NCI-H1436 (cell line): Measurements from ENCODE around the gene PEAK3.

Experiments used
- DNase-seq: peaks from one replicate; lab custom pipeline; 2025; lab: John Stamatoyannopoulos, UW

The PEAK3 gene

DNA sequence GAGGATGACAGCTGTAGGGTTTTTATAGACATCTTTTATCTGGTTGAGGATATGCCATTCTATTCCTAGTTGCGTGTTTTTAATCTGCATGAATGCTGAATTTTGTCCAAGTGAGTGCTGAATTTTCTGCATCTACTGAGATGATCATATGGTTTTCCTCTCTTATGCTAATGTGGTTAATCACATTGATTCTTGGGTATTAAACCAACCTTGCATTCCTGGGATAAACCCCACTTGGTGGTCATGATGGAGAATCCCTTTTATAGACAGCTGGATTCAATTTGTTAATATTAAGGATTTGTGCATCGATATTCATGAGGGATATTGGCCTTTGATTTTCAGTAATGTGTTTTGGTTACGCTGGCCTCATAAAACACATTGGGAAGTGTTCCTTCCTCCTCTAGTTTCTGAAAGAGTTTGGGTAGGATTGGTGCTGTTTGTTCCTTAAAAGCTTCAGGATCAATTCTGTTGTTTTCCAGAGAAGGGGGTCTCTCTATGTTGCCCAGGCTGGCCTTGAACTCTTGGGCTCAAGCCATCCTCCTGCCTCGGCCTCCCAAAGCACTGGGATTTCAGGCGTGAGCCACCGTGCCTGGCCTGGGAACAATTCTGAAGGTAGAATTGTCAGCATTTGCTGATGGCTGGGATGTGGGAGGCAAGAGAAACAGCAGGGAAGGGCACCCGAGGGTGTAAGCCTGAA, 33.3 kb upstream of the PEAK3 start:
- DNase-seq, result no peak

DNA sequence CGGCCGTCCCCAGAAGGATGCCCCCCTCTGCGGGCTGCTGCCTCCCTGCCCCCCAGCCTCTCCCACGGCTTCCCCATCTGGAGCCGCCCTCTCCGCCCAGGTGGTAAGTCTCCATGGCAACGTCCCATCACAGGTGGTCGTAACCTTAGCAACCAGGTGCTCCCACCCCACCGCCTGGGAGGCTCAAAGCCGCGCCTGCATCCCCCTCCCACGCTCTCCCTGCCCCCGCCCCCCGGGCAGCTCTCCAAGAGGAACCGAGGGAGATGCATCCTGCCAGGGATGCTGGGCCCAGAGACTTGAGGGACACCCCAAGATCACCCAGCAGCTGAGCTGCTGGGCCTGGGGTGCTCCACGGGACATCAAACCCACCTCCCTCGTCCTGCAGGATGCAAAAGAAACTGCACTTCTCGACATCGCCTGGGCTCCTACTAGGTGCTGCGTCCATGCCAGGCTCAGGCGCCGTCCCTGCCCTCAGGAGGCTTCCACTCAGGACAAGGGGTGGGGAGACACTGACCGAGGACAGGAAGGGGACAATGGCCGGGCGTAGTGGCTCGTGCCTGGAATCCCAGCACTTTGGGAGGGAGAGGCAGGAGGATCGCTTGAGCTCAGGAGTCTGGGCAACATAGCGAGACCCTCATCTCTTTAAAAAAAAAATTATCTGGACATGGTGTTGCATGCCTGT, 31.0 kb upstream of the PEAK3 start:
- peak; percentile 42 for DNase-seq

GRCh38 chr19:2311093-2311492, 29.1 kb upstream of the PEAK3 start:
- DNase-seq, result no peak

- DNase-seq, result no peak
Measured at GRCh38 chr19:2309734-2310362, 27.9 kb upstream of the PEAK3 start.

- DNase-seq, result peak; percentile 20
Measured at GRCh38 chr19:2308114-2308556, 26.2 kb upstream of the PEAK3 start, which contains the start of gene LINGO3. Gene LINGO3 (minus strand): TSS chr19:2308154. CDS start chr19:2291776, 16,378 bp downstream.

GRCh38 chr19:2307518-2308012, 25.6 kb upstream of the PEAK3 start:
- DNase-seq, result no peak

- no peak for DNase-seq
Measured at GRCh38 chr19:2306971-2307370, 25.0 kb upstream of the PEAK3 start.

DNA sequence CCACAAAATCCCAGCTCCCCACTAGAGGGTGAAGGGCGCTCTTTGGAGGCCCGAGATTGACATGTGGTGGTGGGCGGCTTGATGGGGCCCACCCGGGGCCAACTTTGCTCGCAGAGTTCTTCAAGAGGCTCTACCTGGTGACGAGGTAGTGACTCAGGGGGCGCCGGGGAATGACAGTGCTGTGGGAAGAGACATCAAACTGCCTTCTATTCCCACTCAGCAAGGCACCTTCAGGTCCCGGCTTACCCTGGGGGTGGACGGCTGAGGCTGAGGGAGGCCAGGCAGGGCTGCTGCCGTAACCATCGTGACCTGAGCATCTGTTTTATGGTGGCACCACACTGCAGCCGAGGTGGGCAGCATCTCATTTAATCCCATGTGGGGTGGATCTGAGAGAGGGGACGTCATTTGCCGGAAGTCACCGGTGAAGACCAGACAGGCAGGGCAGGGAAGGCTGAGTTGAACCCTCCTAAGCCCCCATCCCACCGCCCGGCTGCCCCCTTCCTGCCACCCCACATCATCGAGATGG, 24.4 kb upstream of the PEAK3 start:
- no peak for DNase-seq

GRCh38 chr19:2305452-2306280, 23.7 kb upstream of the PEAK3 start:
- DNase-seq, result no peak

GRCh38 chr19:2303211-2303798, 21.3 kb upstream of the PEAK3 start:
- no peak for DNase-seq

DNA sequence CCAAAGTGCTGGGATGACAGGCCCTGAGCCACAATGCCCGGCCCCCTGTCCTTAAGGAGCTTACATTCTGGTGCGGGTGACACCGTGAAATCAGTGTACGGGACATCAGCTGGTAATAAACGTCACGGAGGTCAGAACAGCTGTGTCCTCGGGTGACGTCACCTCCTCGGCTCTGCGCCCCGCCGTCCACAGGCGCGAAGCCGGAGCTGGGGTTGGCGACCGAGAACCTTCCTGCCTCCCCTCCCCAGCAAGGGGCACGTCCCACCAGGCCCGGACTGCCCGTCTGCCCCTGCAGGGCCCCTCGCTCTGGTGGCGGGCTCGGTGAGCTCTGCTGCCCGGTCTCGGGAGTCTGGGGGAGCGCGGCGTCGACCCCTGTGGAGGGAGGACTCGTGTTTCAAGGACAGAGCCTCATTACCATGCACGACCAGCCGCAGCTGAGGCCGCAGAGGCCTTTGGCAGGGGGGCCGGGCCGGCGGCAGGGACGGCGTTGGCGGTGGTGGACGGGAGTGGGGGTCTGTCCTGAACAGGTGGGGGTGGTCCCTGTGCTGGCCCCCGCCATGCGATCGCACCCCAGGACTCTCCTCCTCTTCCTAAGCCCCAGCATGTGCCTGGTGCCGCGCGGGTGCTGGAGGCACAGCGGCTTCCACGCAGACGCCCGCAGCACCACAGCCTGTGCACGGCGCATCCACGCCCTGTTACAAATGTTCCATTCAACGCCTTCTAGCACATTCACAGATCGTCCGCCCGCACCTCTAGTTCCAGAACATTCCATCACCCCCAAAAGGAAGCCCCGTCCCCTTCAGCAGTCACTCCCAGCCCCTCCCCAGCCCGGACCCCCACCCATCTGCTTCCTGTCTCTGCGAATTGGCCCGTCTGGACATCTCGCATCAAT, 20.6 kb upstream of the PEAK3 start:
- no peak for DNase-seq

DNA sequence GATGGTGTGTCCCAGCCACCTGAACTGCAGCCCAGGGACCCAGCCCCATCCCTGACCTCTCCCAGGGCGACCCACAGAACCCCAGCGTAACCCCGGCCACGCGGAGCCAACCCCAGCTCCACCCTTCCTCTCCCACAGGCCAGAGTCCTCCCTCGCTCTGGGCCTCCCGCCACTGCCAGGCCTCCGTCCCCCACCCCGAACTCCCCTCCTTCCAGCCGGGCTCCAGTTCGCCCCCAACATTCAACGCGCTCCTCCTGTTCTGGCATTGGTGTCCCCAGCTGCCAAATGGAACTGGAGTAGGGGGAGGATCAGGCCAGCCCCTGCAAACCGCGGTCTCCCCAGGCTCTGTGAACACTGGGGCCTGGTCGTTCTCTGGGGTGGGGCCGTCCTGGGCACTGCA, 18.6 kb upstream of the PEAK3 start:
- DNase-seq, result no peak

DNA sequence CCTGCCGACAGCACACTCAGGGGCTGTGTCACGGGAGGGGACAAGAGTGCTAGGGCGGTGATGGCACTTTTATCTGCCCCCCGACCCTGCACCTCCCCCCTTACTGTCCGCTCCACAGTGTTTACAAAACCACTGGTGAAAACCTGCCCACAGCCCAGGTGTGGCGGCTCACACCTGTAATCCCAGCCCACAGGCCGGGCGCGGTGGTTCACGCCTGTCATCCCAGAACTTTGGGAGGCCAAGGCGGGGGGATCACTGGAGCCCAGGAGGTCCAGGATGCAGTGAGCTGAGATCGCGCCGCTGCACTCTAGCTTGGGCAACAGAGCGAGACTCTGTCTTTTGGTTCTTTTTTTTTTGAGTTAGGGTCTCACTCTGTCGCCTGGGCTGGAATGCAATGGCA, 14.2 kb upstream of the PEAK3 start:
- DNase-seq, result no peak

GRCh38 chr19:2294687-2295335, 12.8 kb upstream of the PEAK3 start:
- peak; percentile 40 for DNase-seq

- no peak for DNase-seq
Measured at GRCh38 chr19:2291185-2291751, 9.3 kb upstream of the PEAK3 start.

- no peak for DNase-seq
Measured at GRCh38 chr19:2290441-2291184, 8.6 kb upstream of the PEAK3 start.

DNA sequence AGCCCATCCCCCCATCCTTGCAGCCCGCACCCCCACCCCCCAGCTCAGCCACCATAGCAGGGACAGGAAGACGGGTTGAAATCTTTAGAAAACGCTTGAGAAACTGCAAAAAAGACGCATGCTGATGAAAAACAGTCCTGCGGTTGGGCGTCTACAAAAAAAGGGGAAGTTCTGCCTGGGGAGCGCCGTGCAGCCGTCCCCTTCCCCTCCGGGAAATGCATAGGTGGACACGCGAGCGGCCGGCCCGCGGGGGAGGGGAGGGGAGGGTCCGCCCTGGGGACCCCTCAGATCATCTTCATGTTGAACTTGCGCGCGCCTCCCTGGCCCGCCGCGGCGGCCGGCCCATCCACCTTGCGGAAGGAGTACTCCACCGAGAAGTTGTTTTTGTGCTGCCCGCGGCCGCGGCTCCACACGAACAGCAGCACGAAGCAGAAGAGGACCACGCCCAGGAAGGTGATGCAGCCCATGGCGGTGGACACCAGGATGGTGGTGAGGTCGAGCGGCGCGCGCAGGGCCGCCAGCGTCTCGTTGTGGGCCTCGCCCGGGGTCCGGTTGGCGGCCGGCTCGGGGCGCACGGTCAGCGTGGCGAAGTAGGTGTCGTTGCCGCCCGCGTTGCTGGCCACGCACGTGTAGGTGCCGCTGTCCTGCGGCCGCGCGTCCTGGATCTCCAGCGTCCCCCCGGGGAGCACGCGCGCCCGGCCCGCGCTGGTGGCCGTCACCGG, 7.9 kb upstream of the PEAK3 start:
- DNase-seq, result no peak
